Hematopoietic multipotent progenitor cell treated with erythropoietin and hydrocortisone succinate and interleukin-3 and kit ligand, for 17 days (in vitro differentiated cells): ENCODE data around the gene DNAJC2.

Experiments used
- DNase-seq: peaks from one replicate; pipeline ENCODE4 v3.0.0-alpha.2; 2015; ENCODE audit warnings: low spot score

The DNAJC2 gene, protein sequence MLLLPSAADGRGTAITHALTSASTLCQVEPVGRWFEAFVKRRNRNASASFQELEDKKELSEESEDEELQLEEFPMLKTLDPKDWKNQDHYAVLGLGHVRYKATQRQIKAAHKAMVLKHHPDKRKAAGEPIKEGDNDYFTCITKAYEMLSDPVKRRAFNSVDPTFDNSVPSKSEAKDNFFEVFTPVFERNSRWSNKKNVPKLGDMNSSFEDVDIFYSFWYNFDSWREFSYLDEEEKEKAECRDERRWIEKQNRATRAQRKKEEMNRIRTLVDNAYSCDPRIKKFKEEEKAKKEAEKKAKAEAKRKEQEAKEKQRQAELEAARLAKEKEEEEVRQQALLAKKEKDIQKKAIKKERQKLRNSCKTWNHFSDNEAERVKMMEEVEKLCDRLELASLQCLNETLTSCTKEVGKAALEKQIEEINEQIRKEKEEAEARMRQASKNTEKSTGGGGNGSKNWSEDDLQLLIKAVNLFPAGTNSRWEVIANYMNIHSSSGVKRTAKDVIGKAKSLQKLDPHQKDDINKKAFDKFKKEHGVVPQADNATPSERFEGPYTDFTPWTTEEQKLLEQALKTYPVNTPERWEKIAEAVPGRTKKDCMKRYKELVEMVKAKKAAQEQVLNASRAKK

DNA sequence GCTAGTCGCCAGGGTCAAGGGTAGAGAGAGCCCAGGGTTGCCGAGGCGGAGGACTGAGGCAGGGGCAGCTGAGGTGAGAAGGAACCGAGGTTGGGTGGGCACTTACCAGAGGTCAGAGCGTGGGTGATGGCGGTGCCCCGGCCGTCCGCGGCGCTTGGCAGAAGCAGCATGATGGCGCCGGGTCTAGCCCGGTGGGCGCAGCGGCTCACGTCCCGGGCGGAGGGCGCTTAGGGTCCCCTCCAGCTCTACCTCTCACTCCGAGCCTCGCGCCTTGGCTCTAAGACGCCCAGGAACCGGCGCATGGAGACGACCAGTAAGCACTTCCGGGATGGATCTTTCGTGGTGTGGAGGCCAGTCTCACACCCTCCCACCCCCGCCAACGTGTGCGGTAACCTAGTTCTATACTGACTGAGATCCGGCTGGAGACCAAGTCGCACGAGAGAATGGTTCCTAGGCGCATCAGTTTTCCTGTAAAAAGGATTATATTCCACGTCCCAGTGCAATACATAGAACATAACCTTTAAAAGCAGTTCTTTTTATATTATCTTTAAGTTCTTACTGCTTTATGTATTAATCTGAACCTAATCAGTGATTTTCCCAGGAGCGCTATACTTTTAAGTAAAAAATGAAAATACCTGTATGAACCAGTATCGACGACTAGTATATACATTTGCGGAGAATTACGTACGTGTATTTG, at the start of gene DNAJC2:
Gene DNAJC2 (minus strand): TSS at position 315 of the 697 bp plus-strand sequence. CDS start 145 bp downstream, at position 170.
- peak; percentile 86 for DNase-seq

DNA sequence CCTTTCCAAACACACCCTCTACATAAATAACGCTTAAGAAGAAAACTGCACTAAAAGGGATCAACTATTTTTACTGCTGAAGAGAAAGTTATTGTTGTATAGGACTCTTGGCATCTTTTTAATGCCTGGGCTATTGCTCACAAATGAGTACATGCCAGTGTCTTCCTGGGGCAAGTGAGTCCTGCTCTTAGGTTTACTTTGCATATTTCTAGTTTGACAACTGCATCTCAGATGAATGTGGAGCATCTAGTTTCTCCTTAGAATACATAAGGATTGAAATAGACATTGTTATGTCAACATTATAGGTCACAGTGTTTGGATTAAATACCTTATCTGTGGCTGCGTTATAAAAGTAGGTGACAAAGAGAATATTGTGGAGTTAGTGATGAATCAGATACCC, 47.4 kb upstream of the DNAJC2 start:
- DNase-seq, result no peak

DNA sequence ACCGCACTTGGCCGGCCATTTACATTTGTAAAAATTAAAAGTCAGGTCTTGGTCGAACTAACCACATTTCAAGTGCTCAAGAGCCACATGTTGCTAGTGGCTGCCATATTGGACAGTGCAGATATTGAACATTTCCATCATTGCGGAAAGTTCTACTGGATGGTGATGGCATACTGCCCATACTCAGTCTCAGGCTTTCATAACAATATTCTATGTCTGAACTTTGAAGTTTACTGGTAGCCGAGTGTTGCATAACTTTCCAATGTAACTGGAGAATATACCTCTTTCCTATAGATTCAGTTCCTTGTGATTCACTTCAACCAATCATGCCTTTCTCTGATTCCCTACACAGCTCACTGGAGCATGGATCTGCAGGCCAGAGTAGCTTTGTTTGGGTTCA, 46.6 kb upstream of the DNAJC2 start:
- DNase-seq, result no peak

DNA sequence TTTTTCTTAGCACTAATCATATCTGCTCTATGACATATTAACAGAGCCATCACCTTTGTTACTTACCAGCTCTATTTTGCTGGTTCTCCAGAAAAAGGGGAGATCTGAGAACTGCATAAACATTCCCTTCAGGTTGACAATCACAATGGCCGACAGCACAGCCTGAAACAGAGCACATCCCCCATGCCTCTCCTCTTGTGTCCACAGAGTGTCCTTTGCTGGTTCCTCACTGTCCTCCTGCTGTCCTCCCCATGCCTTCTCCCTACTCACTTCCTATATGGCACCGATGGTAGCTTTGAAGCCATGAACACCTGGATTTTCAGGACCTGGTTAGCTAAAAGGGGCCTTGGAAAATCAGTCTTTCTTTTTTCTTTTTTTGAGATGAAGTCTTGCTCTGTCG, 44.7 kb upstream of the DNAJC2 start:
- no peak for DNase-seq

DNA sequence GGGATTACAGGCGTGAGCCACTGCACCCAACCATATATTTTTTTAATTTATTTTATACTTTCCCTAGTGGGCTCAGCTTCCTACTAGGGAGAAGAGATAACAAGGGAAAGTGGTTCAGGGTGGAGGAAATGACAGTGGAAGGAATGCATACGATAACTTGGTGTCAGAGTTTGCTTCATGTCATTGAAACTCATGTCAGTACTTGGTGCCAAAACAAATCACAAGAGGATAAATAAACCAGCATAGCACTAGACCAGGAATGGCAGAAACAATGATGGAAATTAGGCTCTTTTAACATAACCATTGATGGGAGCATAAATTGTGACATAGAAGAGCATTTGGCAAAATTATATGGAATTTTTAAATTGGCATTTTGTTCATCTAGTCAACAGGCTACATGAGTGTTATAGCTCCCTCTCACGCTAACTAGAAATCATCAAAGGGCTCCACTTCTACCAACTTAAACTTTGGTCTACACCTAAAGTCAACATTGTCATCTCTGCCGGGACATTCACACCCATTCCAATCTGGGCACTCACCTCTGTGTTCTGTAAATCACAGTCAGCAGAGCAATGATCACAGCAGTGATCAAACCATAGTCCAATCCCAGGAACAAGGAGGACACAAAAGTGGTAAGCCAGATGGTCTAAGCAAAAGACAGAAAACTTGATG, 44.0 kb upstream of the DNAJC2 start:
- DNase-seq, result no peak

DNA sequence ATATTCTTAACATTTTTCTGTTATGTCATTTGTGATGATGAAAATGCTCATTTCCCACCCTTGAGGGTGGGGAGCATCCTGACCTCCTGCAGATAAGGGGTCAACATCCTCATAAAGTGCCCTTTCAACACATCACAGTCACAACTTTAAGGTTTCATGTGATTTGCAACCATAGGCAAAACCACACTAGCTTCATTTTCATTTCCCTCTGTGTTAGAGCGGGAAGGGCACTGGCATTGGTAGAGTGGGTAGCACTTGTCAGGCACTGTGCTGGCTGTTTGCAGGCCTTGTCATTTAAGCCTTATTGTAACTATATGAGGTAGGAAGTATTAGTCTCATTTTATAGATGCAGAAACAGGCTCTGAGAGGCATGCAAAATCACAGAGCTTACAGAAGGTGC, 42.7 kb upstream of the DNAJC2 start:
- DNase-seq, result no peak

DNA sequence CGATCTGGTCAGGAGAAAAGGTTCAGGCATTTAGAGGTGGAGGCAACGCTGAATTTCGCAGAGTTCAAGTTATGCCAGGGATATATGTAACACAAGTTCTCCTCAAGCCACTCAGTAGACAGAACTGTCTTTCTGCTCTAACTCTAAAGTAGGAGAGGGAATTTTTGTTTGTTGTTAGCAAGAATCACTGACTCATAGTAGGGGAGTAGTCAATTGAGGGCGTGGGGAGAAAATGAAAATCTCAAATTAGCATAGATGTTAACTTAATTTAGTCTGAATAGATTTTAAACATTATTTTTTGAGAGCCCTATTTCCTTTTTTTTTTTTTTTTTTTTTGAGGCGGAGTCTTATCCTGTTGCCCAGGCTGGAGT, 37.5 kb upstream of the DNAJC2 start:
- DNase-seq, result no peak

DNA sequence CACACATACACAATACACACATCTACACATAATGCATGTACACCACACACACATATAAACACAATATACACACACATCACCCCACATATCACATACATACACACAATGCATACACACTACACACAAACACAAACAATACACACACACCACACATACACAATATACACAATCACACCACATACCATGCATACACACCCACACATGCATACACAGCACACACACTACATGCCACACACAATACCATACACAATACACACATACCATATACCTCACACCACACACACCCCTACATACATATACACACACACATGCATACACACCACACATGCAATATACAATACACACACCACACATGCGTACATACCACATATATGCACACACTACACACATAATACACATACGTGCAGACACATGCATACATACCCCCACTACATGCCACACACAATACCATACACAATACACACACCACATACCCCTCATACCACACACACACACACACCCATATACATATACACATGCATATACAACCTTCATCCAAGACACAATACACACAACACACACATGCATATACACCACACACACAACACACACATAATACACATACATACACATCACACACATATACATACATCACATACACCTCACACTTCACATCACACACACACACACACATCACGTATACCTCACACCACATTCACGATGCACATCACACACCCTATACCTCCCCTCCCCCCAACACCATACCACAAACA, 36.9 kb upstream of the DNAJC2 start:
- DNase-seq, result no peak

DNA sequence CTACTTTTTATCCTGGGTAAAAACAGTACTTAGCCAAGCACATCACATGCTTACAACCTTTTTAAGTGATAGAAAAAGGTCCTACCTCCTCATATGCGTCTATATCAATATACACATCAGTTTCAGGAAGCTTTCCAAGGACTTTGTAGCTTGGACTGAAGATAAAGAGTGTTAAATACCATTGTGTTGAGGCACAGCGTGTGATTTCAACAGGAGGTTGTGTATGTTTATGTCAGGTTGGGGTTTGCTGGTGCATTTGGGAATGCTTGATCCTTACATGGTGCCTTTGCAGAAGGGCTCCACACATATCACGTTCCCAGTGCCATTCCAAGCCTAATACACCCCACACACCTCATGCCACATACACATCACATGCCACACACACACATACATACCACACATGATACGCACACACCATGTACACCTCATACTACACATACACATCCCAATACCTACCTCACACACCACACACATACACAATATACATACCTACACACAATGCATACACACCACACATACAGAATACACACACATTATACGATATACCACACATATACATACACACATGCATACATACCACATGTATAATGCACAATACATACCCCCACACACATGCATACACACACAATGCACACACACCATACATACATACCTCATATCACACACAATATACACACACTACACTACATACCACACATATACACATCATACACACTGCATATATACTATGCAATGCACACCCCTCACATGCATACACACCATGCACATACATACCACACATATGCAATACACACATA, 36.0 kb upstream of the DNAJC2 start:
- no peak for DNase-seq

DNA sequence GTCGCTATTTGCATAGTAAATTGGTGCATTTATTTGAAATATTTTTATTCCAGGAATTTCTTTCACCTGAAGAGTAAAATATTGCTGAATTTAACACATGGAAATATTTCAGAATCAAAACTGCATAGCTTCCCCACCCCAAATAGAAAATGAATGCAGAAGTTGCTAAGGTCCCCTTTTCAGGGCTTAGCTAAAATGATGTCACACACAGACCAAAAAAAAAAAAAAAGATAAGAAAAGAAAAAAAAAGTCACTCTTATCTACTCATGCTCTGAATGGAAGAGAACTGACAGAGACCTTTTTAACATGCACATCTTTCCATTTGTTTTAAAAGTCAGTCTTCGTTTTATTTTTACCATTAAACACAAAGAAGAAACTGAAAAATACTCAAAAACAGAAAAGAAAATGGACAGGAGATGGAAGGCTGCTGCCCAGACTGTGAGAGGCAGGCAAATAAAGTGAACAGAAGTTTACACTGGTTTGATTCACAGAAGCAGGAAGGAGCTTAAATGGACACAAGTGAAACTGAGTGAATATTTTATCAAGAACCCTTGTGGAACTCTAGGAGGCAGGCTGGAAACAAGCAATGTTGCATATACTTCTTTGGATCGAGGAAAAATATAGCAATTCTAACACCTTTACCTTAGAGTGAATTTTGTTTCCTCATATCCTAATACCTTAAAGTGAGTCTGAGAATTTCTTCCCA, 34.9 kb upstream of the DNAJC2 start:
- DNase-seq, result no peak

DNA sequence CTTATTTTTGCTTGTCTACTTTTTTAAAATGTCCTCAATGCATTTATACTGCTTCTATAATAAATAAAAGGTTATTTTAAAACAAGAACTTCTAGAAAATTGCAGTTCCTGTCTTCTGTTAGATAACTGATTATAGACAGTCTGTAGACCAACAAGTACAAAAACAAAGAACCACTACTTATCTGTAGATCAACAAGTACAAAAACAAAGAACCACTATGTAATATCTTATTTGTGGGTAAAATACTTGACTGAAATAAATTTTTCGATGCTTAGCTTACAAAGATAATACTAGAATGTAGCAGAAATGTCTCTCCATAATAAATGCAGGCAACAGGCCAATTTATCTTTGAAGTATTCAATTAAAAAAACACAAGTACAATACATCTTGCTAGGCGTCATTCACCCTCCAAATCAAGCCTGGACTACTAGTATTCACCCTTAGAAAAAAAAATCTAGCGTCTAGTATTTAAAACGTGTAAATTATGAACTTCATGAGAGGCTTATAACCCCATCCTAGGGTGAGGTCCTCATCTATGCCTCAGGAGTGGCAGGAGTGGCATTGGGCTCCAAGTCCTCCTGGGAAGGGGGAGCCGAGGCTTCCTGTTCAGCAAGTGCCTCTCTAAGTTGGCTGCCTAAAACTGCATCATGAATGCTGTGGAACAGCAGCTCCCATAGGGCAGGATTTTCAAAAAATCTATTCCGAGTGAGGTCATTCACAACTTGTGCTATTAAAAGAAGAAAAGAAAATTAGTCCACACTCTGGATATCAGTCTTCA, 29.5 kb upstream of the DNAJC2 start:
- DNase-seq, result no peak

DNA sequence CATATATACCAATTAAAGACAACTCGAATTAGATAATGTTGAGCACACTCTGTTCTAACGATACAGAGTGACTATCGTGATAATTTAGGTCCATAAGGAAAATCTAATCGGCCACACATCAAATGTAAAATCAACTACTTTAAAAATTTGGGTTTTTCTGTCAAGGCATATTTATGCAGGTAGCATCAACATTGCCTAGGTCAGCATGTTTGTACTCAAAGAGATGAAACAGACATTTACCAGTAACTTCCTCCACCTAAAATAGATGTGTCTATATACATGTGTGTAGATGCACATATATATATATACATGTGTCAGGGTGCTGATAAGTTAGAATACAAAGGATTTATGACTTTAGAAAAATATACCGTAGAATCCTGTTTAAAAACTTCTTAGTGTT, 24.9 kb upstream of the DNAJC2 start:
- no peak for DNase-seq

DNA sequence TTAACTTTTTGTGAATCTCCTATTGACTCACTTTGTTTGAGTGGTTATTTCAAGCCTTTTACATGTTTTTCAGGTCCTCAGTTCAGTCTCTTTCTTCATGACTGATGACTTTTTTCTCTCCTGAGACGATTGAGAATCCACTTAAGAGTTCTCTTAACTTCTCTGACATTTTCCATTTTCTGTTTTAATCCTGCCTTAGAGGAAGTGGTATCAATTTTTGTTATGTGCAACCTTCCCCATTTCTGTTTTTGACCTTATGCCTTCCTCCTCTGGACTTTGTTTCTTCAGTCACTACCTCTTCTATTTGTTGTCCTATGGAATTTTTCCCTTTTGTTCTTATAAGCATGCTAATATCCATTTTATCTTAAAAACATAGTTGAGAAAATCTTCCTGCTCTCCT, 5.2 kb upstream of the DNAJC2 start:
- DNase-seq, result no peak

DNA sequence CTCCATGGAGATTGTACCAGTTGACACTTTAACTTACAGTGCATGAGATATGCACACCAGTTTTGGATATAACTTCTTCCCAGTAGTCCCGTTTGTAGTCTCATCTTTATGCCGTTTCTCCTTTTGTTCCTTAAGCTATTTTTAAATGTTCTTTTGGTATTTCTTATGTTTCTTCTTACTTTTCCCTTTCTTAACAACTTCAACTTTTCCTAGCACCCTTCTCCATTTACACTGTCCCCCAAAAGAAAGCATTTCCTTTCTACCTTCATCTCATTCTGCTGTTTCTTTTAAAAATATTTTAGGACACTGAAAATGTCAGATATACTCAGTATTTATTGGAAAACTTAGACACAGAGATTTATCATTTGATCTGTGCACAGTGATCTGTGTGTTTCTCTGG, 4.4 kb upstream of the DNAJC2 start:
- DNase-seq, result no peak

DNA sequence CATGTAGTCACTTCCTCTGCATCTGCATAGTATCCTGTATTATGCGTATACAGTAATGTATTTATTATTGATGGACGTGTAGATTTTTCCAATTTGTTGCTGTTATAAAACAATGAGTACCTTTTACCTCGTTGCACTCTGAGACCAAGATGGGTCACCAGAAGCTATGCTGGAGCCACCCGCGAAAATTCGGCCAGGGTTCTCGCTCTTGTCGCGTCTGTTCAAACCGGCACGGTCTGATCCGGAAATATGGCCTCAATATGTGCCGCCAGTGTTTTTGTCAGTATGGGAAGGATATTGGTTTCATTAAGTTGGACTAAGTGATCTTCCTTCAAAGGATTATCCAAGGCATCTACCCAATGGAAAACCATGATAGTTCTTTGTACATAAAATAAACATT, 3.9 kb upstream of the DNAJC2 start:
- no peak for DNase-seq

DNA sequence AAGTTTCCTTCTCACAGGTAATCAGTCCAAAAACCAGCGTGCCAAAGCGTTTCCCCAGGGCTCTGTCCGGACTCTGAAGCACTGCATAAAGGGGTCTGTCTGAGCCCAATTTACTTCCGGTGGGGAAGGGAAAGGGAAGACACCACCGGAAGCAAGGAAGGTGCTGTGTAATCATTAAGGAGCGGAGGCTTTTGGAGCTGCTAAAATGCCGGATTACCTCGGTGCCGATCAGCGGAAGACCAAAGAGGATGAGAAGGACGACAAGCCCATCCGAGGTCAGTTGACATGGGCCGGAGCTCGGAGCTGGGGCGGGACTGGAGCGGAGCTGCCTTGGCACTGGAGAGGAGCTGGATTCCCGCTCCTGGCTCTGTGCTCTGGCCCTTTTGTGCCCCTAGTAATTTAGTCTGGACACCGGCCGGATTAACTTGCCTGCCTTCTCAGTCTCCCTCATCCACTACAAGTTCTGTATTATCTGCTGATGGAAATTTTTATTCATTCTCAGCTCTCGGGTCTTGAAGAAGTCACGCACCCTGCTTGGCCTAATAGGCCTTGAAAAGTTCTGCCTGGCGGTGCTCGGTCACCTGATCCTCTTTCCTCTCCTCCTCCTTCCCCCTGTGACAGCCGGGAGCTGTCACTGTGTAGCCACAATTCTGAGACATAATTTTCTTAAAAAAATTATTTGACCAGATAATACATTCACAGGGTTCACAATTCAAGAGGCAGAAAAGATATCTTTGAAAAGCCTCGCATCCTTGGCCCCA, 3.1 kb upstream of the DNAJC2 start, which contains the start of gene PSMC2:
Gene PSMC2 (plus strand): TSS at position 137 of the 761 bp plus-strand sequence. CDS start 69 bp downstream, at position 206.
- peak; percentile 91 for DNase-seq

DNA sequence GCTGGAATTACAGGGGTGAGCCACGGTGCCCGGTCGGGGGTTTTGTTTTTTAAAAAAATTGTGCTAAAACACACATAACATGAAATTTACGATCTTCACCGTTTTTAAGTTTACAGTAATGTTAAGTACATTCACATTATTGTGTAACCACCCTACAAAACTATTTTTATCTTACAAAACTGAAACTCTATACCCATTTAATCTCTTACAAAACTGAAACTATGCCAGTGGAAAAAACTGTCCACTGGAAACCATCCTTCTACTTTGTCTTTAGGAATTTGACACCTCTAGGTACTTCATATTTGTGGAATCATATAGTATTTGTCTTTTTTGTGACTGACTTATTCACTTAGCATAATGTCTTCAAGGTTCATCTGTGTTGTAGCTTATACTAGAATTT, 1.8 kb upstream of the DNAJC2 start:
- no peak for DNase-seq

DNA sequence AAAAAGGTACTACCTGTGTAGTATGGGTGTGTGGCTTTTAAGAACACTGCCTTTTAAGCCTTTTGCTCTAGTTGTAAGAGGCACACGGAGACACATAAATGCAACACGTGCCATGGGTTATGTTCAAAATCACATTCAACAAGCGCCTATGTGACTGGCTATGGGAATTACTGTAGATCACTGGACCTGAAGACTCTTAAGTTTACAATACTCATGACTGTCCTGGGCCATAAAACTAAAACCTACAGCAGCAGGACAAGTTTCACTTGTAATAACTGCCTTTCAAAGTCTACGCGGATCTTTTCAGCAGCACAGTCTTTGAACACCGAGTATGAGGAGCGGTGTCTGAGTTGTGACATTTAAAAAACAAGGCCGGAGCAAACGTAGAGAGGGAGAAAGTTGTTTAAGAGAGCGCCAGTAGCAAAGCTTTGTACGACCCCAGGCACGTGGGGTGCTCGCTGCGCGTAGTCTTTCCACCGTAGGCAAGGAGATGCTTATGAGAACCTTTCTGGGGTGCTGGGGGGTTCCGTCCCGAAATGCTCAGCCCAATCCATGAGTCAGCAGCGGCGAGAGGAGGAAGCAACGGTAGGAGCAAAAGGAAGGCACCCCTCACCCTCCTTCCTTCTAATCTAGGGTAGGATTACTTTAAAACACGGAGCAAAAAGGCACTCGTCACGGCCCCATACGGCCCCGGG, 662 bp downstream of the DNAJC2 start:
- DNase-seq, result peak; percentile 41
